SK-N-SH (cell line): ENCODE measurements around the gene RBM15B. TPM values are rescaled to one million over a fixed set of nuclear protein-coding genes. Genes with fewer than 3 reads are reported as not detected.

Experiments used
- CTCF ChIA-PET: fragments of 300-600, 350-600 bp; formaldehyde crosslinking; extraction: SDS; loops from one replicate; lab custom pipeline; 2021; lab: Yijun Ruan, JAX
- POLR2A ChIA-PET: fragments of 350-600 bp; sonication (Branson Sonifier 250); formaldehyde crosslinking; extraction: SDS; loops from one replicate; lab custom pipeline; 2020; ENCODE audit warnings: antibody characterized with exemption, inconsistent platforms; lab: Yijun Ruan, JAX
- DNase-seq: peaks from one replicate; pipeline ENCODE4 v3.0.0; 2012
- H2AFZ ChIP-seq: fragments of 200-600 bp; sonication (generic); 2 replicates; pipeline ENCODE4 v1.8.1; 2016; ENCODE audit warnings: antibody characterized with exemption, mild to moderate bottlenecking, low read depth
- H3F3A ChIP-seq: fragments of 200-600 bp; sonication (generic); replicated peaks from 2 replicates; pipeline ENCODE3; 2016; ENCODE audit warnings: antibody characterized with exemption, mild to moderate bottlenecking; ENCODE audit not compliant: insufficient read depth
- H3K27ac ChIP-seq, 2 experiments: fragments of 200-500 bp in 1 of 2; fragments of 200-600 bp in 1 of 2; sonication (Bioruptor generic) in 1 of 2; sonication (generic), shearing (Covaris generic) in 1 of 2; 2 replicates each; pipeline versions ENCODE4 v1.5.1 to v1.6.1; 2014 to 2016; ENCODE audit warnings: low read depth in 2 of 2, inconsistent platforms in 1 of 2, low read length in 1 of 2, mild to moderate bottlenecking in 1 of 2, mixed read lengths in 1 of 2
- H3K27me3 ChIP-seq: fragments of 200-600 bp; sonication (generic), shearing (Covaris generic); 2 replicates; pipeline ENCODE4 v1.6.1; 2016; ENCODE audit warnings: mixed run types; ENCODE audit not compliant: insufficient read depth
- H3K36me3 ChIP-seq, 2 experiments: fragments of 200-500 bp in 1 of 2; fragments of 200-600 bp in 1 of 2; sonication (Bioruptor generic) in 1 of 2; sonication (generic) in 1 of 2; replicated peaks in 1 of 2; 2 replicates each; pipeline versions ENCODE3 to v1.5.1; 2014 to 2016; ENCODE audit warnings: low read length in 1 of 2, mild to moderate bottlenecking in 1 of 2; ENCODE audit not compliant: insufficient read depth in 2 of 2, control insufficient read depth in 1 of 2
- H3K4me1 ChIP-seq, 2 experiments: fragments of 200-500 bp in 1 of 2; fragments of 200-600 bp in 1 of 2; sonication (Bioruptor generic) in 1 of 2; sonication (generic), shearing (Covaris generic) in 1 of 2; 2 replicates each; pipeline versions ENCODE4 v1.5.1 to v1.6.1; 2014 to 2016; ENCODE audit warnings: low read depth in 1 of 2, low read length in 1 of 2, mixed run types in 1 of 2; ENCODE audit not compliant: insufficient read depth in 2 of 2, control insufficient read depth in 1 of 2
- H3K4me2 ChIP-seq: fragments of 200-600 bp; sonication (generic), shearing (Covaris generic); 2 replicates; pipeline ENCODE4 v1.6.1; 2017; ENCODE audit warnings: mixed run types
- H3K4me3 ChIP-seq, 2 experiments: fragments of 200-500 bp in 1 of 2; fragments of 200-600 bp in 1 of 2; sonication (Bioruptor generic) in 1 of 2; sonication (generic), shearing (Covaris generic) in 1 of 2; 2 replicates each; pipeline versions ENCODE4 v1.5.1 to v1.8.1; 2014 to 2016; ENCODE audit warnings: low read depth in 2 of 2, inconsistent platforms in 1 of 2, low read length in 1 of 2, mild to moderate bottlenecking in 1 of 2, mixed read lengths in 1 of 2, moderate library complexity in 1 of 2
- H3K79me2 ChIP-seq: fragments of 200-600 bp; sonication (generic); 2 replicates; pipeline ENCODE4 v1.8.1; 2017; ENCODE audit warnings: mild to moderate bottlenecking; ENCODE audit not compliant: insufficient read depth
- H3K9ac ChIP-seq: fragments of 200-600 bp; sonication (generic); 2 replicates; pipeline ENCODE4 v1.6.1; 2017; ENCODE audit warnings: mixed run types
- H3K9me2 ChIP-seq: fragments of 200-600 bp; sonication (generic); 2 replicates; pipeline ENCODE4 v1.6.1; 2017; ENCODE audit warnings: mixed run types
- H3K9me3 ChIP-seq: fragments of 200-600 bp; sonication (generic); 2 replicates; pipeline ENCODE4 v1.6.1; 2017; ENCODE audit warnings: mixed run types, mild to moderate bottlenecking, moderate library complexity
- H4K20me1 ChIP-seq: fragments of 200-600 bp; sonication (generic); 2 replicates; pipeline ENCODE4 v1.6.1; 2017; ENCODE audit warnings: mild to moderate bottlenecking, mixed run types; ENCODE audit not compliant: insufficient read depth
- ELF1 ChIP-seq: IDR thresholded peaks from 2 replicates; pipeline ENCODE4 v1.4.0; 2012
- MAX ChIP-seq: IDR thresholded peaks from 2 replicates; pipeline ENCODE4 v1.4.0; 2012; ENCODE audit warnings: low read depth
- MXI1 ChIP-seq: IDR thresholded peaks from 2 replicates; pipeline ENCODE4 v1.6.1; 2012; ENCODE audit warnings: mild to moderate bottlenecking, low read depth, low read length, improper control_type of control experiment
- NFIC ChIP-seq: IDR thresholded peaks from 2 replicates; pipeline ENCODE4 v1.4.0; 2012; ENCODE audit warnings: borderline replicate concordance
- NRF1 ChIP-seq: IDR thresholded peaks from 2 replicates; pipeline ENCODE4 v1.6.1; 2012; ENCODE audit warnings: low read depth, mild to moderate bottlenecking, low read length
- SIN3A ChIP-seq: IDR thresholded peaks from 2 replicates; pipeline ENCODE4 v1.6.1; 2012; ENCODE audit warnings: low read depth, mild to moderate bottlenecking, low read length, moderate library complexity, borderline replicate concordance
- SMC3 ChIP-seq: IDR thresholded peaks from 2 replicates; pipeline ENCODE4 v1.6.1; 2012; ENCODE audit warnings: low read depth, low read length, improper control_type of control experiment
- ZBTB33 ChIP-seq: IDR thresholded peaks from 2 replicates; pipeline ENCODE4 v1.4.0; 2012; ENCODE audit warnings: low read depth, borderline replicate concordance
- WGBS: methylation state at CpG from one replicate; pipeline ENCODE4 v1.1.6; 2017; ENCODE audit warnings: low lambda C conversion rate; 5-methylcytosine and 5-hydroxymethylcytosine counted together
- polyA plus RNA-seq, 3 experiments: library from polyadenylated mRNA; depleted of rRNA; stranded (reverse); fragments of >200 nt; gene quantifications; 2 replicates each; pipeline ENCODE4 v1.2.3, GENCODE V29; 2012

RBM15B gene
- polyA plus RNA-seq, 1 of the 3 experiments (the other 2 are of a cell fraction): 17.0 TPM

- Histone ChIP-seq H3K9me3 (no peaks in the 10 kb centered on the region), H3K79me2 (peaks cover 53% of the 10 kb centered on the region), H3K4me1 (peaks cover 11 to 40% of the 10 kb centered on the region in 2 experiments), H3F3A (peaks cover 25% of the 10 kb centered on the region), H3K27me3 (no peaks in the 10 kb centered on the region), H4K20me1 (peaks cover 55% of the 10 kb centered on the region), H3K4me3 (no peak overlapping the region), H3K9ac (no peak overlapping the region), H3K9me2 (no peaks in the 10 kb centered on the region), H2AFZ (no peak overlapping the region), H3K36me3 (peaks cover 29 to 80% of the 10 kb centered on the region in 2 experiments), H3K4me2 (no peak overlapping the region), H3K27ac (no peak overlapping the region)
- CTCF ChIA-PET: interaction anchor here (0.9 to 1.0 kb wide), 2 partner anchors 12 to 106 kb away, joined by 3 to 4 read pairs; no protein-coding TSS in a partner anchor
- TF ChIP-seq NFIC (no peak), MXI1 (no peak), MAX (no peak), ZBTB33 (no peak), ELF1 (no peak), NRF1 (no peak), SMC3 (no peak)
- WGBS: 80% methylated on average over 8 of the region's 12 CpGs
- no peak for DNase-seq
- POLR2A ChIA-PET: interaction anchor here (0.8 kb wide), 1 partner anchor 104 kb away, joined by 4 read pairs; the partner anchor contains the start of gene DCAF1
Measured at GRCh38 chr3:51395493-51396213, 4.6 kb downstream of the RBM15B start.

DNA sequence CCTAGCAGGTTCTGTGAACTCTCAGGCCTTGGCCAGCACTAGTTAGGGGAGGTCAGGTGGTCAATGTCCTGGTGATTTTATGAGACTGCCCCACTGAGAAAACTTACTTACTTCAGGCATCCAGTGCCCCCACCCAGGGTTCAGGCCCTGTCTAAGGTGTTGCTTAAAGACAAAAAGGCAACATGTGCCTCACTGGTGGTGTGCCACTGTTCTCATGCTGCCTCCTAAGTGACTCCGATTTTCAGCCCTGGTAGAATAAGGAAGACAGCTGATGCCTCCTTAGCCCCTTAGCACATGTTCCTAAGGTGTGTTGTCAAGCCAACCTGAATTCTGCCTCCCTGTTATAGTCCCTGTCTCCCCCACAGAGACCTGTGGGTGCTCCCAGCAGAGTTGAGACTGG is 5.3 kb downstream of the RBM15B start:
- TF ChIP-seq MXI1 (no peak), SIN3A (no peak)
- Histone ChIP-seq H3K9ac (no peak overlapping the region), H3K27me3 (no peaks in the 10 kb centered on the region), H3F3A (peaks cover 24% of the 10 kb centered on the region), H3K4me1 (peaks cover 11 to 38% of the 10 kb centered on the region in 2 experiments), H3K9me3 (no peaks in the 10 kb centered on the region), H3K9me2 (no peaks in the 10 kb centered on the region), H3K4me2 (no peak overlapping the region), H3K27ac (no peak overlapping the region), H3K36me3 (peaks cover 33 to 84% of the 10 kb centered on the region in 2 experiments), H4K20me1 (peaks cover 55% of the 10 kb centered on the region), H2AFZ (no peak overlapping the region), H3K79me2 (peaks cover 51% of the 10 kb centered on the region), H3K4me3 (no peak overlapping the region)
- ChIA-PET POLR2A (interaction anchor here (1.7 kb wide), 1 partner anchor 11 kb away, joined by 9 read pairs; the partner anchor contains the start of gene MANF), CTCF (interaction anchor here (1.0 kb wide), 1 partner anchor 11 kb away, joined by 4 read pairs; the partner anchor contains the start of gene MANF)
- no peak for DNase-seq
- WGBS: 100% methylated on average over 1 of the region's 1 CpG
